Skeletal muscle tissue (tissue), 4 donors: ENCODE results near the gene PEX10. TPM values are rescaled to one million over a fixed set of nuclear protein-coding genes. Genes with fewer than 3 reads are reported as not detected.

Source experiments
- H3K27ac ChIP-seq: one replicate; pipeline ENCODE4 v1.7.0; 2013; ENCODE audit warnings: mild to moderate bottlenecking, low read depth, low read length, inconsistent platforms
- H3K27me3 ChIP-seq, 3 donors: one replicate each; pipeline ENCODE4 v1.7.0; 2013; ENCODE audit warnings: low read length in 3 of 3; ENCODE audit not compliant: control insufficient read depth in 3 of 3, insufficient read depth in 3 of 3
- H3K36me3 ChIP-seq, 3 donors: one replicate each; pipeline ENCODE4 v1.7.0; 2013; ENCODE audit warnings: low read length in 3 of 3; ENCODE audit not compliant: control insufficient read depth in 3 of 3, insufficient read depth in 3 of 3
- H3K4me1 ChIP-seq, 3 donors: one replicate each; pipeline ENCODE4 v1.7.0; 2013; ENCODE audit warnings: low read length in 3 of 3, mild to moderate bottlenecking in 3 of 3; ENCODE audit not compliant: control insufficient read depth in 3 of 3, insufficient read depth in 3 of 3
- H3K4me3 ChIP-seq, 3 donors: one replicate each; pipeline ENCODE4 v1.7.0; 2013; ENCODE audit warnings: low read length in 3 of 3
- H3K9ac ChIP-seq, 3 donors: one replicate each; pipeline ENCODE4 v1.7.0; 2013; ENCODE audit warnings: low read length in 3 of 3, mild to moderate bottlenecking in 3 of 3, moderate library complexity in 2 of 3, low read depth in 1 of 3
- H3K9me3 ChIP-seq, 3 donors: one replicate each; pipeline ENCODE4 v1.7.0; 2013; ENCODE audit warnings: low read length in 3 of 3; ENCODE audit not compliant: control insufficient read depth in 3 of 3
- total RNA-seq: library from RNA; depleted of rRNA; stranded (reverse); fragments of >200 nt; gene quantifications from one replicate; pipeline ENCODE4 v1.2.3, GENCODE V29; 2014
- donor health status: Osteomylitis.

PEX10 gene
- total RNA-seq, 1 donor from 2014 or later, result 27.1 TPM

- Histone ChIP-seq H3K9me3 (no peaks in the 10 kb centered on the region), H3K4me1 (peaks cover 0 to 11% (median 6%) of the 10 kb centered on the region in 3 donors), H3K27me3 (peaks cover 0 to 30% (median 3%) of the 10 kb centered on the region in 3 donors), H3K9ac (no peak overlapping the region), H3K36me3 (no peaks in the 10 kb centered on the region), H3K27ac (no peak overlapping the region), H3K4me3 (no peak overlapping the region)
Observed at GRCh38 chr1:2377751-2378440, 34.5 kb downstream of the PEX10 start.

GRCh38 chr1:2376931-2377672, 35.3 kb downstream of the PEX10 start:
- H3K27ac ChIP-seq, result no peak overlapping the region
- H3K4me3 ChIP-seq, result no peak overlapping the region
- peaks cover 0 to 1% (median 0%) of the 10 kb centered on the region in 3 donors for H3K36me3 ChIP-seq
- no peak overlapping the region for H3K9ac ChIP-seq
- H3K9me3 ChIP-seq, result no peaks in the 10 kb centered on the region
- H3K27me3 ChIP-seq, result peaks cover 0 to 30% (median 3%) of the 10 kb centered on the region in 3 donors
- H3K4me1 ChIP-seq, result peaks cover 0 to 11% (median 6%) of the 10 kb centered on the region in 3 donors

- Histone ChIP-seq H3K27me3 (peaks cover 0 to 30% (median 3%) of the 10 kb centered on the region in 3 donors), H3K9me3 (no peaks in the 10 kb centered on the region), H3K4me3 (no peak overlapping the region), H3K4me1 (peaks cover 0 to 4% (median 2%) of the 10 kb centered on the region in 3 donors), H3K27ac (no peak overlapping the region), H3K36me3 (peaks cover 0 to 4% (median 0%) of the 10 kb centered on the region in 3 donors), H3K9ac (no peak overlapping the region)
Observed at GRCh38 chr1:2376261-2376741, 36.1 kb downstream of the PEX10 start.

- Histone ChIP-seq H3K9me3 (no peaks in the 10 kb centered on the region), H3K27ac (no peak overlapping the region), H3K4me1 (no peaks in the 10 kb centered on the region), H3K36me3 (peaks cover 0 to 4% (median 0%) of the 10 kb centered on the region in 3 donors), H3K4me3 (no peak overlapping the region), H3K9ac (no peak overlapping the region), H3K27me3 (peaks cover 0 to 30% (median 3%) of the 10 kb centered on the region in 3 donors)
Observed at GRCh38 chr1:2375923-2376260, 36.5 kb downstream of the PEX10 start.

GRCh38 chr1:2375246-2375922, 37.0 kb downstream of the PEX10 start:
- no peak overlapping the region for H3K9ac ChIP-seq
- H3K4me3 ChIP-seq, result no peak overlapping the region
- no peaks in the 10 kb centered on the region for H3K4me1 ChIP-seq
- H3K36me3 ChIP-seq, result peaks cover 0 to 4% (median 0%) of the 10 kb centered on the region in 3 donors
- H3K9me3 ChIP-seq, result no peaks in the 10 kb centered on the region
- H3K27me3 ChIP-seq, result peaks cover 0 to 30% (median 3%) of the 10 kb centered on the region in 3 donors
- H3K27ac ChIP-seq, result no peak overlapping the region

GRCh38 chr1:2374252-2375155, 37.9 kb downstream of the PEX10 start:
- Histone ChIP-seq H3K9me3 (no peaks in the 10 kb centered on the region), H3K27ac (no peak overlapping the region), H3K27me3 (peaks cover 0 to 30% (median 3%) of the 10 kb centered on the region in 3 donors), H3K4me3 (no peak overlapping the region), H3K4me1 (no peaks in the 10 kb centered on the region), H3K36me3 (peaks cover 0 to 4% (median 0%) of the 10 kb centered on the region in 3 donors), H3K9ac (no peak overlapping the region)

- Histone ChIP-seq H3K9ac (no peak overlapping the region), H3K4me3 (no peak overlapping the region), H3K36me3 (peaks cover 0 to 4% (median 0%) of the 10 kb centered on the region in 3 donors), H3K9me3 (no peaks in the 10 kb centered on the region), H3K27me3 (peaks cover 0 to 30% (median 3%) of the 10 kb centered on the region in 3 donors), H3K4me1 (no peaks in the 10 kb centered on the region), H3K27ac (no peak overlapping the region)
Observed at GRCh38 chr1:2373551-2374251, 38.7 kb downstream of the PEX10 start.

- peaks cover 0 to 4% (median 0%) of the 10 kb centered on the region in 3 donors for H3K36me3 ChIP-seq
- H3K27ac ChIP-seq, result no peak overlapping the region
- H3K27me3 ChIP-seq, result peaks cover 0 to 30% (median 3%) of the 10 kb centered on the region in 3 donors
- no peak overlapping the region for H3K9ac ChIP-seq
- H3K4me1 ChIP-seq, result no peaks in the 10 kb centered on the region
- no peaks in the 10 kb centered on the region for H3K9me3 ChIP-seq
- H3K4me3 ChIP-seq, result no peak overlapping the region
Observed at GRCh38 chr1:2372551-2373490, 39.5 kb downstream of the PEX10 start.
